T-helper 2 cell (primary cell): ENCODE data around the gene ATP2B3.

Experiments
- DNase-seq, 5 experiments: peaks; one replicate each; pipeline versions ENCODE4 v3.0.0 to v3.0.0-alpha.2; 2012 to 2022
- total RNA-seq, 2 donors: gene quantifications; one replicate each; lab custom pipeline; 2026; lab: John Stamatoyannopoulos, UW

Gene ATP2B3
- 0 reads per million in 2 donors for total RNA-seq

- DNase-seq = no peak
Observed at GRCh38 chrX:153517423-153517822, at the start of gene ATP2B3. ATP2B3 (plus strand) TSS chrX:153517642; CDS start chrX:153536248, 18,606 bp downstream.

- no peak for DNase-seq
Observed at GRCh38 chrX:153468008-153468580, 49.3 kb upstream of the ATP2B3 start.

GRCh38 chrX:153469811-153470410, 47.5 kb upstream of the ATP2B3 start:
- peak in 2 of 5 experiments; percentile 5 to 40 for DNase-seq

GRCh38 chrX:153470411-153471363, 46.8 kb upstream of the ATP2B3 start, which contains the start of gene HAUS7:
HAUS7 (minus strand) TSS chrX:153470576; CDS start chrX:153470557, 19 bp downstream.
- DNase-seq = peak; percentile 73 to 94 (median 78)

GRCh38 chrX:153471663-153472280, 45.7 kb upstream of the ATP2B3 start:
- no peak for DNase-seq

- DNase-seq = no peak
Observed at GRCh38 chrX:153473126-153473525, 44.3 kb upstream of the ATP2B3 start.

GRCh38 chrX:153474266-153474665, 43.2 kb upstream of the ATP2B3 start:
- DNase-seq = no peak

GRCh38 chrX:153474718-153475117, 42.7 kb upstream of the ATP2B3 start:
- DNase-seq = peak; percentile 8 to 50 (median 34)

- DNase-seq = no peak
Observed at GRCh38 chrX:153475271-153475670, 42.2 kb upstream of the ATP2B3 start.

- no peak for DNase-seq
Observed at GRCh38 chrX:153475751-153476281, 41.6 kb upstream of the ATP2B3 start.

- DNase-seq = no peak
Observed at GRCh38 chrX:153476666-153477363, 40.6 kb upstream of the ATP2B3 start.

- DNase-seq = no peak
Observed at GRCh38 chrX:153477364-153477857, 40.0 kb upstream of the ATP2B3 start.

- DNase-seq = no peak
Observed at GRCh38 chrX:153477901-153478300, 39.5 kb upstream of the ATP2B3 start.

- no peak for DNase-seq
Observed at GRCh38 chrX:153478746-153479145, 38.7 kb upstream of the ATP2B3 start.

- DNase-seq = no peak
Observed at GRCh38 chrX:153481043-153481442, 36.4 kb upstream of the ATP2B3 start.

GRCh38 chrX:153482376-153483015, 34.9 kb upstream of the ATP2B3 start:
- DNase-seq = no peak

- no peak for DNase-seq
Observed at GRCh38 chrX:153485396-153486080, 31.9 kb upstream of the ATP2B3 start.

- no peak for DNase-seq
Observed at GRCh38 chrX:153486171-153486570, 31.3 kb upstream of the ATP2B3 start.

GRCh38 chrX:153487590-153488071, 29.8 kb upstream of the ATP2B3 start:
- DNase-seq = no peak

GRCh38 chrX:153488231-153488914, 29.1 kb upstream of the ATP2B3 start:
- no peak for DNase-seq
